NCI-H2081 treated with DMSO at 0.1 percent for 48 hours (cell line): ENCODE measurements around the gene PRSS22.

Experiments
- DNase-seq: peaks from one replicate; lab custom pipeline; 2025; lab: John Stamatoyannopoulos, UW

PRSS22 gene

DNA sequence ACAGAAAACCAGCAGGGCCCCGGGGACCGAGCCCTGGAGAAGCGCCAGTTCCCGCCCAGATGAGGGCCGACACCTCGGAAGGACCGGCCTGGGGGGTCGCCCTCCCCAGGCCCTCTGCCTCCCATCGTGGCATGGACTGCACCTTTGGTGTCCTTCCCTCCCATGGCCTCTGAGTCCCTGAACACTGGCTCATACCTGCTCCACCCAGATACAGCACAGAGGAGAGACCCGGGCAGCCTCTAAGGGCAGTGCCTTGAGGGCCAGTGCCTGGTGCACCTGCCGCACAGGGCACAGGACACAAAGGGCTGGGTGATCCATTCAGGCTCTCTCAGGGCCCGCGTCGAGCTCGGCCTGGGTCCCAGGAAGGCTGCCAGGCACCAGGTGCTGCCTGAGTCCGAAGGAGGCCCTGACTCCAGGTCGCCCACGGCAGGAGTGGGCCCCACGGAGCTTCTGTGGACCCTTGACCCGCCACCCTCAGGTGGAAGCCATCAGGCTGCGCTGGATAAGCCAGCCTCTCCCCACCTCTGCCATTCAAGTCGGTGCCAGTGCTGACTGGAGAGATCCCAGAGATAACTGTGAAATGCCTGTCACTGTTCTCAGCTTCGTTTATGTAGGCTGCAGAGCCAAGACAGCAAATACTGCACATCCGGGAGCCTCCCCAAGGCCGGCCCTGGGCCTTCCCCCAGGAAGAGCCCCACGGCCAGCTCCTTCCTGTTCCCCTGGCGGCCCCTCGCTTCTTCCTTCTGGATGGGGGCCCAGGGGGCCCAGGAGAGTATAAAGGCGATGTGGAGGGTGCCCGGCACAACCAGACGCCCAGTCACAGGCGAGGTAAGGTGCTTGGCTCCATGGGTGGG, 28.2 kb downstream of the PRSS22 start, which contains the start of gene ZG16B:
Gene ZG16B, plus strand, starts transcription at position 803 of the 854 bp plus-strand sequence. CDS start 139 bp downstream, outside the sequence.
- no peak for DNase-seq

DNA sequence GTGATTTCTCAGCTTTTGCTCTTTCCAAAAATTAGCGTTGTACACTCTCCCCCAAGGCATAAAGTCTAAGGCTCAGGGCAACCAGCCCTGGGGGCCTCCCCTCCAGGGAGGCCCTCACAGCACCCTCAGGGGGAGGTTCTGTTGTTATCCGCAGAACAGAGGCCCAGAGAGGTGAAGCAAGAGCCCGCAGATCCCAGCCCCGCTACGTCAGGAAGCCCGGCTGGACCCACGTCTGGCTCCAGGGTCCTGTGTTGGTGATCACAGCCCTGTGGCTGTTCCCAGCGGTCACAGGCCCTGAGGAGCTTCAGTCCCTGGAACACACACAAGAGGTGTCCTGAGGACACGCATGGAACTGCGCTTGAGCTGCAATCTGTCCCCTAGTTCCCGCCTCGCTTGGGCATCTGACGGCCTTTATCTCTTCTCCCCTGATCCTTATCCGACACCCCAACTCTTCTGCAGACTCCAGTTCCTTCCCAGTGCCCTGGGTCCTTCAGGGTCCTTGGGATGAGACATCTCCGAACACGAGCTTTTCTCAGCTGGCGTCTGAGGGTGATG, 29.0 kb downstream of the PRSS22 start:
- DNase-seq, result no peak

DNA sequence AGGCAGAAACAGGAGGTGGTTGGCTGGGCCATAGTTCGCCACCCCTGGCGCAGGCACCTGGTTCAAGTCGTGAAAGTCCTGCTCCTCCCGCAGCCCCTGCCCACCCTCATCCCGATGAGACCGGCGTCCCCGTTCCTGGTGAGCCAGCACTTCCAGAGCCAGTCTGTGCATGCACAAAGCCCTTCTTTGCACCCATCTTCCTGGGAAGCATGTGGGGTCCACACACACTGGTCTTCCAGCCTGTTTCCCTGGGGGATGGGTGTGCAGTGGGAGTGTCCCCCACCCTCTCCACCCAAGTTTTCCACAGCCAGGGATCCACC, 29.5 kb downstream of the PRSS22 start:
- no peak for DNase-seq

DNA sequence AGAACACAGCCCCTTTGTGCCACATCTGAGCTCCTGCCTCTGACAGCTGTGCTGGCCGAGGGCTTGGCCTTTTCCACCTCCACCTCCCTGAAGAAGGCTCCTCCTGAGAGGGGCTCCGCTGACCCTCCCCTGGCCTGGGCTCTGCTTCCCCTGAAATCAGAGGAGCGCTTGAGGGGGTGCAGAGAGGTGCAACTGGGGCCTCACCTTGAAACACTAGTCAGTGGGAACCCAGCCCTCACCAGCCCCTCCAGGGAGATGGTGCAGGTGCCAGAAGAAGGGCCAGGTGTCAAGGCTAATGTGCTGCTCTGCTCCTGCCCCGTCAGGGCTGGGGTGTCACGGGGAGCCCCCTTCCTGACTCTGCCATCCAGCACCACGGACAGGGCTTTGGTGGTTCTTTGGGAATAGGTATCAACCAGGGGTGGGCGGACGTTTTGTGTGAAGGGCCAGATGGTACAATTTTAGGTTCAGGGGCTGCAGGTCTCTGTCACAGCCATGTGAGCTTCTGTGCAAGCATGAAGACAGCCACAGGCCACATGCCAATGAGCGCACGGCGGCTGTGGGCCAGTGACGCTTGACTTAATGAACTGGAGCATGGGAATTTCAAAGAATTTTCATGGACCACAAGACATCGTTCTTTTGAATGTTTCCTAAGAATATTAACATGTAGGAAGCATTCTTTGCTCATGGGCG, 30.0 kb downstream of the PRSS22 start:
- no peak for DNase-seq

DNA sequence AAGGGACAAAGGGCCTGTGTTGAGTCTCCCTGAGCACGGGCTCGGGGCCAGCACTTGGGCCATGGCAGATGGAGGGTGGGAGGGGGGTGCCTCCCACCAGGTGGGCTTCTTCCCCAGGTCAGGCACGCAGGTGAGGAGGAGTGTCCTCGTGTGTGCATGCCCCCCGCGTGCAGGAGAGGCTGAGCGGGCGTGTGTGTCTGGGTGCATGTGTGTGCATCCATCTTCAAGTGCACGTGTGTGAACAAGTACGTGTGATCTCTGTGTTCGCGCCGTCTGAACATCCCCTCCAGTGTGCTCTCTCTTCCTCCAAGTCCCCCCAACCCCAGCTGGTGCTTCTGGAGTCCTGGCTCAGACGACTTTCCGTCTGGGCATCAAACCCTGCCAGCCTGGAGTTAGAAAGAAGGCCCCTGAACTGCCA, 30.6 kb downstream of the PRSS22 start:
- no peak for DNase-seq

DNA sequence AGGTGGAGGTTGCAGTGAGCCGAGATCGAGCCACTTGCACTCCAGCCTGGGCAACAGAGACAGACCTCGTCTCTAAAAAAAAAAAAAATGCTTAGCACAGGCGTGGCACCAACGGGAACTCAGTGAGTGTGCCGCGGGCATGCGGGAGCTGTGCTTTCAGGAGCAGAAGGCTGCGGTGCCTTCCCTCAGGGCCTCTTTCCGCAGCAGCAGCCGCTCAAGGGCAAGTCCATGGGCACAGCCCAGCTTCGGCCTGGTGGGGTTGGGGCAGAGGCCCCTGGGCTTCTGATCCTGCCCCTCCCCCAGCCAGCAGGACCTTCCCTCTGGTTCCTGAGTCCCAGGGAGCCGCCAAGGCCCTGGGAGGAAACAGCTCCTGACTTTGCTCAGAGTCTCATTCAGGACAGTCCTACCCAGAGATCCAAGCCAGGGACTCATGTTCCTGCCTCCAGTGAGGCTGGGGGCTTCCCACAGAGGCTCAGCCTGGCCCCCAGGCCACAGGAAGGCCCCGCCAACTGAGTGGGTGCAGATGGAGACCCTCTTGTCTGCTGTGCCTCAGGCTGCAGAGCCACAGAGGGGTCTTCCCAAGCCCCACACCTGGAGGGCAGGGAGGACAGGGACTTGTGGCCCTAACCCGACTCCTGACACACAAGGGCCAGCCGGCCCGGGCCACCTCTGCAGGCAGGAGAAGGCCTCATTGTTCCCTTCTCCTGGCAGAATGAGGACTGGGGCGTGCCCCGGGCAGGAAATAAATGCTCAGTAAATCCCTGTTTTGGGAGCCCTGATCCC, 31.2 kb downstream of the PRSS22 start:
- DNase-seq, result no peak

DNA sequence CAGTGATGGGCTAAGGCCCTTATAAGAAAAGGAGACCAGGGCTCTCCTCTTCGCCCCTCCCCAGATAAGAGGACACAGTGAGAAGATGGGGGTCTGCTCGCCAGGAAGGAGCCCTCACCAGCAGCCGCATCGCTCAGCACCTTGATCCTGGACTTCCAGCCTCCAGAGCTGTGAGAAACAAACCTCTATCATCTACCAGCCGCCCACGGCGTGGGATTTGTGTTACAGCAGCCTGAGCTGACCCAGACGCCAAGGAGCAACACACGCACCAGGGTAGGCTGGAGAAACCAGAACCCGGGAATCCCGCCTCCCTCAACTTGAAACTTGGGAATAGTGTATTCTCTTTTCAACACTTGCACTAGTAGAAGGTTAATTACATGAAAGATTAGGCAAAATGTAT, 32.1 kb downstream of the PRSS22 start:
- no peak for DNase-seq

DNA sequence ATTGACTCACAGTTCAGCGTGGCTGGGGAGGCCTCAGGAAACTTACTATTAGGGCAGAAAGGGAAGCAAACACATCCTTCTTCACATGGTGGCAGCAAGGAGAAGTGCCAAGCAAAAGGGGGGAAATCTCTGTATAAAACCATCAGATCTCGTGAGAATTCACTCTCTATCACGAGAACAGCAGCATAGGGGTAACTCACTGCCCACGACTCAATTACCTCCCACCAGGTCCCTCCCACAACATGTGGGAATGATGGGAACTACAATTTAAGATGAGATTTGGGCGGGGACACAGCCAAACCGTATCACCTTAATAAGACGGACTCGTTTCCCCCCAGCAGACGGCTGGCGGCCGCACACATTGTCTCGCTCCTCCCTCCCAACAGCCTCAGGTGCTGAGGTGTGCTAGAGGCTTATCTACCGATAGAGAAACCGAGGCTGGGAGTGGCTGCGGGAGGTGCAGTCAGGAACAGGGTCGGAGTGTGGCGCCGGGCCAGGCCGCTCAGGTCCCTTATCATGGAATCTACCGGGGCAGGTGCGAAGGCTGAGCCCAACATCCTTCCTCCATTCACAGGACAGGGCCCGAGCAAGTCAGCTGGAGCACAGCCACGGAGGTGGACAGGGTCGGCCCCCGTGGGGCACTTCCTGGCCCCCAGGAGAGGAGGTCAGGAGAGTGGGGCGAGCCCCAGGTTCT, 32.8 kb downstream of the PRSS22 start:
- no peak for DNase-seq

DNA sequence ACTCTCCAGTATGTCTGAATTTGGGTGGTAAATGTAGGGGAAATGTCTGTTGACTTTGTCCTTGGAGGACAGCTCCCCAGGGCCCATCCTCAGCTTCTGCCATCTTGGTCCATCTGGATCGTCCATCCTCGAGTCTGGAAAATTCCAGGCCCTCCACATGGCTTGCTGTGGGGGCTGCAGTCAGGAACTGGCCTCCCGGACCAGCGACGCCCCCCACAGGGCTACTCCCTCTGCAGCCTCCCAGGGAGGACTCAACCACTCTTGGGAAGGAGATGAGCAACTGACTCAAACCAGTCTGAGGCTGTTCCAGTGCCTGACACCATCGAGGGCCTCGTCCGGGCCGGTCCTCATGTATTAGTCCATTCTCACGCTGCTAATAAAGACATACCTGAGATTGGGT, 33.3 kb downstream of the PRSS22 start:
- DNase-seq, result no peak

DNA sequence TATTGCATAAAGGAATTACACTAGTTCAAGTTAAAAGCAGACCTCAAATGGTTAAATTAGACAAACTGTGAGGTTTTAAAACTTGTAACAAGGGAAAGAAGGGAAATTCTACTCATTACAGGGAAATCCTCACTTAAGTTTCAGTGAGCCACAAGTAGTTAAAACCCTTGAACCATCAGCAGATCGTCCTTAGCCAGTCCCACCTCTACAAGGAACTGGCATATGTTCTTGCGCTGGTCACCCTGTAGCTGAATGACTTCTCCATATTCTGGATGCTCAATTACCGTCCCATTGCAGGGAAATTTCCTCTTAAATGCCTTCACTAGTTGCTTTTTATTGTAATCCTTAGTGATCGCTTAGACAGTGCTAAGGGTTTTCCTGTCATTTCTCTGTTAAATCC, 35.5 kb downstream of the PRSS22 start:
- no peak for DNase-seq

DNA sequence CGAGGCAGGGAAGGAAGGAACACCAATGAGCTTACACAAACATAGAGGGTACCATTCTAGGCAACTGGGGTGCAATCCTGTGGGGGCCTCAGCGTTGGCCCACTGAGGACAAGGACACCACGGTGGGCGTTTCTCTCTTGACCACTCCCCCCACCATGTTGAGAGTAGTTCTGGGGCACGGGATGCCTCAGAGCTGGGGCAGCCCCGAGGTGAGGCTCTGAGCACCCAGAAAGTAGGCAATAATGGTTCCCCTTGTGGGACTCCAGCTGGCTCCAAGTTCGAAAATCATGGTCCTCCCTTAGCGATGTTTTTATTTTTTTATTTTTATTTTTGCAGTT, 35.8 kb downstream of the PRSS22 start:
- DNase-seq, result no peak

DNA sequence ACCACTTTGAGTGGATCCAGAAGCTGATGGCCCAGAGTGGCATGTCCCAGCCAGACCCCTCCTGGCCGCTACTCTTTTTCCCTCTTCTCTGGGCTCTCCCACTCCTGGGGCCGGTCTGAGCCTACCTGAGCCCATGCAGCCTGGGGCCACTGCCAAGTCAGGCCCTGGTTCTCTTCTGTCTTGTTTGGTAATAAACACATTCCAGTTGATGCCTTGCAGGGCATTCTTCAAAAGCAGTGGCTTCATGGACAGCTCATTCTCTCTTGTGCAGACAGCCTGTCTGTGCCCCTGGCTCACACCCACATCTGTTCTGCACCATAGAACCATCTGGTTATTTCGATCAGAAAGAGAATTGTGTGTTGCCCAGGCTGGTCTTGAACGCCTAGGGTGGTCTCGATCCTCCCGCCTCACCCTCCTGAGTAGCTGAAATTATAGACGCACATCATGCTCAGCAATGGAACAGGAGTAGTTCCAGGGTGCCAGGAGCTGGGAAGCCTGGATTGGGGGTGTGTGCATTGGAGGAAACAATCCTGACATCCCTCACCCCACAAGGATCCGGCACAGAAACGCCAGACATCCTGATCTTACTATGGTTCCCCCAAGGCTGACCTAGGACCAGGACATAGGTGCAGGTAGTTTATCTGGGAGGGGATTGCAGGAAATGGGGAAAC, 36.3 kb downstream of the PRSS22 start:
- no peak for DNase-seq

DNA sequence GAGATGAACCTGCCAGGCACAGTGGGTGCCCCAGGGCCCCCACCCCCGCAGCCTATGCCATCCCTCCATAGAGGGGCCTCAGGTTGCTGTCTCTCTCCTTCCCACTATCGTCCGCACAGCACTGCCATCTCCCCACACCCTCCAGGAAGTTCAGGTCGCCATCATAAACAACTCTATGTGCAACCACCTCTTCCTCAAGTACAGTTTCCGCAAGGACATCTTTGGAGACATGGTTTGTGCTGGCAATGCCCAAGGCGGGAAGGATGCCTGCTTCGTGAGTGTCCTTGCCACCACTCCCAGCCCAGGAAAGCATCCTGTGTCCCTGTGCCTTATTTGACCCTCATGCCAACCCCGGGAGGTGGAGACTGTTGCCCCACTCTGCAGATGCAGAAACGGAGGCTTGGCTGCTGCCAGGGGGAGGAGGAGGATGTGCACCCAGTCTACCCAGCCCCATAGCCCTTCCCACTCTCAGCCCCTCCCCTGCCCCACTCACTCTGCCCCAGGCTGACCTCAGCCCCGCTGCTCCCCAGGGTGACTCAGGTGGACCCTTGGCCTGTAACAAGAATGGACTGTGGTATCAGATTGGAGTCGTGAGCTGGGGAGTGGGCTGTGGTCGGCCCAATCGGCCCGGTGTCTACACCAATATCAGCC, 37.0 kb downstream of the PRSS22 start:
- no peak for DNase-seq

DNA sequence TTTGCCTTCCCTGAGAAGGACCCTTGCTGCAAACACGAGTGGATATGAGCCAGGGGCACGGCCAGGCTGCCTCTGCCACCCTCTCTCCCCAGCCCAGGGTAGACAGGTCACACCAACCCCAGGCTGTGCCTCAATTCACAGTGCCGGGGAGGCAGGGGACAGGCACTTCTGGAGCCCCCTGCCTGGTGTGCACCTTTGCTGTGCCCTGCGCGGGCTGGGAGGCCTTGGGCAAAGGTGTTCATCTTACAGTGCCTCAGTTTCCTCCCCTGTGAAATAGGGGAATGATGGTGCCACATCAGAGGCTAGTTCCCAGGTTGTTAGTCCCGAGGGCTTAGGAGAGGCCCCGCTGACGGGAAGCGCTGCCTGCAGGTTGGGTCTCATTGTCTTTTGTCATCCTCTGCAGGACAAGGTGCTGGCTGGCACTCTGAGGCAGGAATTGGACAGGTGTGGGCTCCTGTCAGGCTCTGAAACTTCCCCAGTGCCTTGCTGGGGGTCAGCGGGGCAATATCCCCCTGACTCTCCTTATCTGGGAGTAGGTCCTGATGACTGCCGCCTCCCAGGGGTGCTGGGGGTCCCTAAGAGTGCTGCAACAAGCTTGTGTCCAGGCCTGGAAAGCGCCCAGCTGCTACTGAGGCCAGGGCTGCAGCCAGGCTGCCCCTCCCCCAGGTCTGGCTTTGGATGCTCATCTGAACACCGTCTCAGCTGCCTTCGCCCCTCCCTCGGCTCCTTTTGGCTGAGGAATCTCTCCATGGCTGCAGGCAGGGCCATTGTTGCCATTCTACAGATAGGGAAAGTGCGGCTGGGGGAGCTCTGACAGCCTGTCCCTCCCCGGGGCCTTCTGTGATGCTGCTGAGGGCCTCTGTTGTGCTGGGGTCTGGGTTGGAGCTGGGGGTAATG, 37.8 kb downstream of the PRSS22 start:
- DNase-seq, result no peak

DNA sequence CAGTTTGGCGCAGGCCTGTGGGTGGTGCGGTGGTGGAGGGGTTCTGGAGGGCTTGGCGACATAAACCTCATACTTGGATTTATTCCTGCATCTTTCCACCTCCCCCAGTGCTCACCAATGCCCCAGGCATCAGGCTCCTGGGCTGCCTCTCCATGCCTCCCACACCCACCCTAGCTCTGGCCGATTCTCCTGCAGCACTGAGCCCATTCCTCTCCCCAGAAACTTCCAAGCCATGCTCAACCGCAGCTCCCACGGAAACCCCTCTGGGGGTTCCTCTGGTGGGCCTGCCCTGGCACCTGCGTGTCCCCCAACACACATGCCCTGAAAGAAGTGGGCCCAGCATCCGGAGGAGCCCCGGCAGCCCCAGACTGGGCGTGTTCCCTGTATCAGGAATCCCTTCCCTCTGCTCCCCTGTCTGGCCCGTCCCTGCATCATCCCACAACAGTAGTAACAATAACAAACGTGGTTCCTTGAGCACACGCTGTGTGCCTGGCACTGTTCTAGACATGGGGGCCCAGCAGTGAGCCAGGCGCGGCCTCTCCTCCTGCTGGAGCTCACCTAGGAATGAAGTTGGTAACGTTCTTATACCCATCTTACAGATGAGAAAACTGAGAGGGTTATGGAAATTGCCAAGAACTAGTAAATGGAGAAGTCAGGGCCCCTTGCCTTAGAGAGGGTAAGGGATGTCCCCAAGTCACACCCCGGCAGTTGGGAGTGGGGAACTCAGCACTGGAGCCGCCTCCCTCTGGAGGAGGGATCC, 38.6 kb downstream of the PRSS22 start:
- DNase-seq, result no peak

DNA sequence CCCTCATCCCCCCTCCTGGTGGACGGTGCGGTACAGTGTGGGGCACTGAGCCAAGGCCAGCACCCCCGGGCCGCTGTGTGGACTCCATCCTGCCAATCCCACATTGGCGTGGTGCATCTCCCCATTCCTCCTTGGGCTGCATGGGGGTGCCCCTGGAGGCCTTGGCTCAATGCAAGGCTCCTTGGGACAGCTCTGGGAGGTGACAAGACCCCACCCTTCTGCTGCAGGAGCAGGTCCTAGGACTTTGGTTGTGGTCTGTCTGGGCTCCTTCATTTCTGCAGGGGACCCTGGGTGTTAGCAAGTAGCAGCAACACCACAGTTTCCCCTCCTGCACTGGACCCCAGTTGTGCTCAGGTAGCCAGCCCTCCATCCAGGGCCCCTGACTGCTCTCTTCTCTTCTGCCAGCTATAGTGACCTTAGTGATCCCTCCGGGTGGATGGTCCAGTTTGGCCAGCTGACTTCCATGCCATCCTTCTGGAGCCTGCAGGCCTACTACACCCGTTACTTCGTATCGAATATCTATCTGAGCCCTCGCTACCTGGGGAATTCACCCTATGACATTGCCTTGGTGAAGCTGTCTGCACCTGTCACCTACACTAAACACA, 39.6 kb downstream of the PRSS22 start:
- no peak for DNase-seq

DNA sequence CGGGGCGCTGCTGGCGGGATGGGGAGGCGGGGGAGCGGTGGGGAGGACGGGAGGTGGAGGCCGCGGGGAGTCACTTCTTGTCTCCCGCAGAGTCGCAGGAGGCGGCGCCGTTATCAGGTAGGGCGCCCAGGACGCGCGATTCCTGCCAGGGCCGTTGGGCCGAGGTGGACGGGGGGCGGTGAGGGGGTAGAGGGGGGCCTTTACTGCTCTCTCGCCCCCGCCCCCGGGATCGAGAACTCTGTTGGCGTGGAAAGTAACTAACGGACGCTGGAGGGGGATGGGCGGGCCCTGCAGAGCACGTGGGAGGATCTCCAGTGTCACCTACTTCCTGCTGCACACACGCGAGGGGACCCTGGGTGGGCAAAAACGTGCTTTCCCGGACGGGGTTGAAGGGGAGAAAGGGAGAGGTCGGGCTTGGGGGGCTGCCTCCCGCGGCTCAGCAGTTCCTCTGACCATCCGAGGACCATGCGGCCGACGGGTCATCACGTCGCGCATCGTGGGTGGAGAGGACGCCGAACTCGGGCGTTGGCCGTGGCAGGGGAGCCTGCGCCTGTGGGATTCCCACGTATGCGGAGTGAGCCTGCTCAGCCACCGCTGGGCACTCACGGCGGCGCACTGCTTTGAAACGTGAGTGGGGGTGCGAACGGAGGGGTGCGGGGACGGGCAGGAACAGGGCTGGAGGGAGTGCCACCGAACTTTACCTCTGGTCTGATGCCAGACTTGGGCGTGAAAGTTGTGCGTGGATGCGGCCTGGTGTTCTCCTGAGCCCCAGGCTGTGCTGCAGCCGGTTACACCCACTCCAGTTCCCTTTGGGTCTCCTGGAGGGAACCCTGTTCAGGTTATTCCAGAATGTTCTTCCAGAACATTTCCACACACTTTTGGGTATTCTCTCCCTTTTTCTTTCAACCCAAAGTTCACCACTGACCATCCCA, 40.4 kb downstream of the PRSS22 start:
- DNase-seq, result no peak
